Suppressor macrophage treated with lipopolysaccharide for 4 hours (primary cell): ENCODE measurements around the gene EIF4G1.
A peak's percentile ranks its signal among the peaks of the same experiment; 100 is the strongest.
"Not testable (repeated sequence)": the region's sequence is repeated elsewhere in the genome, so short reads cannot be mapped to it uniquely, and the experiment has no call there.

Experiments used
- DNase-seq: peaks from one replicate; pipeline ENCODE4 v3.0.0-alpha.2; 2020

Gene EIF4G1, protein sequence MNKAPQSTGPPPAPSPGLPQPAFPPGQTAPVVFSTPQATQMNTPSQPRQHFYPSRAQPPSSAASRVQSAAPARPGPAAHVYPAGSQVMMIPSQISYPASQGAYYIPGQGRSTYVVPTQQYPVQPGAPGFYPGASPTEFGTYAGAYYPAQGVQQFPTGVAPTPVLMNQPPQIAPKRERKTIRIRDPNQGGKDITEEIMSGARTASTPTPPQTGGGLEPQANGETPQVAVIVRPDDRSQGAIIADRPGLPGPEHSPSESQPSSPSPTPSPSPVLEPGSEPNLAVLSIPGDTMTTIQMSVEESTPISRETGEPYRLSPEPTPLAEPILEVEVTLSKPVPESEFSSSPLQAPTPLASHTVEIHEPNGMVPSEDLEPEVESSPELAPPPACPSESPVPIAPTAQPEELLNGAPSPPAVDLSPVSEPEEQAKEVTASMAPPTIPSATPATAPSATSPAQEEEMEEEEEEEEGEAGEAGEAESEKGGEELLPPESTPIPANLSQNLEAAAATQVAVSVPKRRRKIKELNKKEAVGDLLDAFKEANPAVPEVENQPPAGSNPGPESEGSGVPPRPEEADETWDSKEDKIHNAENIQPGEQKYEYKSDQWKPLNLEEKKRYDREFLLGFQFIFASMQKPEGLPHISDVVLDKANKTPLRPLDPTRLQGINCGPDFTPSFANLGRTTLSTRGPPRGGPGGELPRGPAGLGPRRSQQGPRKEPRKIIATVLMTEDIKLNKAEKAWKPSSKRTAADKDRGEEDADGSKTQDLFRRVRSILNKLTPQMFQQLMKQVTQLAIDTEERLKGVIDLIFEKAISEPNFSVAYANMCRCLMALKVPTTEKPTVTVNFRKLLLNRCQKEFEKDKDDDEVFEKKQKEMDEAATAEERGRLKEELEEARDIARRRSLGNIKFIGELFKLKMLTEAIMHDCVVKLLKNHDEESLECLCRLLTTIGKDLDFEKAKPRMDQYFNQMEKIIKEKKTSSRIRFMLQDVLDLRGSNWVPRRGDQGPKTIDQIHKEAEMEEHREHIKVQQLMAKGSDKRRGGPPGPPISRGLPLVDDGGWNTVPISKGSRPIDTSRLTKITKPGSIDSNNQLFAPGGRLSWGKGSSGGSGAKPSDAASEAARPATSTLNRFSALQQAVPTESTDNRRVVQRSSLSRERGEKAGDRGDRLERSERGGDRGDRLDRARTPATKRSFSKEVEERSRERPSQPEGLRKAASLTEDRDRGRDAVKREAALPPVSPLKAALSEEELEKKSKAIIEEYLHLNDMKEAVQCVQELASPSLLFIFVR (N-terminal part only)

DNA sequence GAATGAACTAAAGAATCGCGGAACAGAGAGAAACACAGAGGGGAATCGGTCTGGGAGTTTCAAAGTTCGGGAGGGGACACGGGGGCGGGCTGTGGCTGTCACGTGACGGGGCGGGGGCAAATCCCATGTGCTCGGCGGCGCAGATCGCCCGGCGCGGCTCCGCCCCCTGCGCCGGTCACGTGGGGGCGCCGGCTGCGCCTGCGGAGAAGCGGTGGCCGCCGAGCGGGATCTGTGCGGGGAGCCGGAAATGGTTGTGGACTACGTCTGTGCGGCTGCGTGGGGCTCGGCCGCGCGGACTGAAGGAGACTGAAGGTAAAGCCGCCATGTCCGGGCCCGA is at the start of gene EIF4G1:
EIF4G1 (plus strand) TSS at position 244 of the 337 bp plus-strand sequence. CDS start 1,191 bp downstream, outside the sequence.
- peak; percentile 98 for DNase-seq

DNA sequence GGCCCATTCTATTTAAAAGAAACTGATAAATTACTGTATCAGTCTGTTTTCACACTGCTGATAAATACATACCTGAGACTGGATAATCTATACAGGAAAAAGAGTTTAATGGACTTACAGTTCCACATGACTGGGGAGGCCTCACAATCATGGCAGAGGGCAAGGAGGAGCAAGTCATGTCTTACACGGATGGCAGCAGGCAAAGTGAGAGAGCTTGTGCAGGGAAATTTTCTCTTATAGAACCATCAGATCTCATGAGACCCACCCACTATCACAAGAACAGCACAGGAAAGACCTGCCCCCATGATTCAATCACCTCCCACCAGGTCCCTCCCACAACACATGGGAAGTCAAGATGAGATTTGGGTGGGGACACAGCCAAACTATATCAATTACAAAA is 47.2 kb upstream of the EIF4G1 start:
- DNase-seq: not testable (repeated sequence)

DNA sequence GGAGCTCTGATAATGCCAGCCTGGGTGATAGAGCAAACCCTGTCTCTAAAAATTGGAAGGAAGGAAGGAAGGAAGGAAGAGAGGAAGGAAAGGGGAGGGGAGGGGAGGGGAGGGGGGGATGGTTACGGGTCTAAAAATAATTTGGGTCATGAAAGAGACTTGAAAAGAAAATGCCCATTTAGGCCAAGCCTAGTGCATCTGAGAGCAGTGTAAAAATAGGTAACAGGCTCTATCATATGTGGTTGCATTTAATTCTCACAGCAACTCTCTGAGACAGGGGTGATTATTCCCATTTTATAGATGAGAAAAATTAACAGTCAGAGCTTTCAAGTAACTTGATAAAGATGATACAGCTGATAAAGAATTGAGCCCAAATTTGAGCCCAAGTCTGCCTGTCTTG is 42.1 kb upstream of the EIF4G1 start:
- no peak for DNase-seq

DNA sequence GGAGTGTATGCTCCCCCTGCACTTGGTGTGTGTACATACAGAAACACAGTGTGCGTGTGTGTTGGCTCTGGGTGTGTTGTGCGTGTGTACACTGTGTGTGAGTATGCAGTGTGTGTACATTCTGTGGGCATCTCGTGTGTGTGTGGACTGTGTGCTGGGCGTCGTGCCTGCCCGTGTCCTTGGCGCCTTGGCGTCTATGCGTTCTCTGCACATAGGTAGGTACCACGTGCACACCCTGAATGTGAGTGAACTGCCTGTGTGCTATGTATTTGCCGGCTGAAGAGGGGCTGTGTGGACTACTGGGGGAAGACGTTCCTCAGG is 39.1 kb upstream of the EIF4G1 start:
- DNase-seq: no peak

DNA sequence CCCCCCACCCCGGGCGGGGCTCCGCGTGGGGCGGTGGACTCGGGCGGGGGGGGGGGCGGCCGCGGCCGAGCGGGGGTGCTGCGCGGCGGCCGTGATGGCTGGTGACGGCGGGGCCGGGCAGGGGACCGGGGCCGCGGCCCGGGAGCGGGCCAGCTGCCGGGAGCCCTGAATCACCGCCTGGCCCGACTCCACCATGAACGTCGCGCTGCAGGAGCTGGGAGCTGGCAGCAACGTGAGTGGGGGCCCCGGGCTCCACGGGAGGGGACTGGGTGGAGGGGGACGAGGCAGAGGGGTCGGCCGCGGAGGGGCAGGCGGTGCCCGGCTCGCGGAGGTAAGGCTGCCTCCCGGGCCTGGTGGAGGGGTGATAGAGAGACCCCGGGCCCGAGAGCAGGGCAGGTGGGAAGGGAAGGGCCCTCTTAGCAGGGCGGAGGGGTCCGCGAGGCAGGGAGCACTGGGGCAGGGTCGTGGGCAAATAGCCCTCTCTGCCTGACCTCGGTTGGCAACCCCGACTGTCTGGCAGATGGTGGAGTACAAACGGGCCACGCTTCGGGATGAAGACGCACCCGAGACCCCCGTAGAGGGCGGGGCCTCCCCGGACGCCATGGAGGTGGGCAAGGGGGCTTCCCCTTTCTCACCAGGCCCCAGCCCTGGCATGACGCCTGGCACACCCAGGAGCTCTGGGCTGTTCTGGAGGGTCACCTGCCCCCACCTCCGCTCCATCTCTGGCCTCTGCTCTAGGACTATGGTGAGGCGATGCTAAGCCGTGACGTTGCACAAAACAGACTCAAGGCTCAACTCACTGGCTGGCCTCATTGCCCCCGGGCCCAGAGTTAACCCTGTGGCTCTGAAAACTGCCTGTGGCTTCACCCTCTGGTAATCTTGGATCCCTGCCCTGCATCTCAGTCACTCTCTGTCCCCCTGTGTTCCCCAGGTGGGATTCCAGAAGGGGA is 38.2 kb upstream of the EIF4G1 start, which contains the start of gene ECE2:
ECE2 (plus strand) TSS at position 62 of the 950 bp plus-strand sequence; CDS start at position 194, 132 bp downstream.
- no peak for DNase-seq

DNA sequence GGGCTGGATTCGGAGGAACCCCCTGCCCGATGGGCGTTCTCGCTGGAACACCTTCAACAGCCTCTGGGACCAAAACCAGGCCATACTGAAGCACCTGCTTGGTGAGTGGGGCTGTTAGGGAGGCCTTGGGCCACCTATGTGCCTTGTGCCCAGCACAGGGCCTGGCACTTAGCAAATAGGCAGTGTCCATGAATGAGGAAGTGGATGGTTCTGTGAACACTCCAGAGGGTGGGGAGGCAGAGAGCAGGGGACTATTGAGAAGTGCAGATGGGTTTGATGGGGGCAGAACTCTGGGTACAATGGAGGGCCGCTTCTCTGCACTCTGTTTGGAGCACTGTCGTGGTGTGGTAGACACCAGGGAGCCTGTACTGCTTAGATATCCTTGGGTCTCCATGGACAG is 37.0 kb upstream of the EIF4G1 start:
- no peak for DNase-seq

DNA sequence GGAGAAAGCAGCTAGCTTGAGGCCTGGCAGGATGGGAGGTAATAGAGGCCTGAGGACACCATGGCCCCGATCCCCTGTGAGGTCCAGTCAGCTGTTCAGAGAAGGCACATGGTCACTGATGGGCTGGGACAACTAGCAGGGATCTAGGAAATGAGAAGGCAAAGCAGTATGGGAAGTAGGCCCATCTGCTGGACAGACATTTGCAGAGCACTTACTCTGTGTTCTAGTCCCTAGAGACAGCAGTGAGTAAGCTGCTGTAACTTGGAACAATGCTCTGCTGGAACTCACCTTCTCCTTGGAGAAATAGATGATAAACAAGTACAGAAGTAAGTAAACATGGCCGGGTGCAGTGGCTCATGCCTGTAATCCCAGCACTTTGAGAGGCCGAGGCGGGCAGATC is 31.5 kb upstream of the EIF4G1 start:
- no peak for DNase-seq

DNA sequence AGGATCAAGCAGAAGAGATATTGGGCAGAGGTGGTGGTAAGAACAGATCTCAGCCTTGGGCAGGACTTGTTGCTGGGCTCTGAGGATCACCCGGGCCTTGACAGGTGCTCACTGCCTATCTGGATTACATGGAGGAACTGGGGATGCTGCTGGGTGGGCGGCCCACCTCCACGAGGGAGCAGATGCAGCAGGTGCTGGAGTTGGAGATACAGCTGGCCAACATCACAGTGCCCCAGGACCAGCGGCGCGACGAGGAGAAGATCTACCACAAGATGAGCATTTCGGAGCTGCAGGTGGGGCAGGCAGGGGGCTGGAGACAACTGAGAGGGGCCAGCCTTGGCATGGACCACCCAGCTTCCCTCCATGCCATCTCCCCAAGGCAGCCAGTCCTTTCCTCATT is 30.7 kb upstream of the EIF4G1 start:
- no peak for DNase-seq

DNA sequence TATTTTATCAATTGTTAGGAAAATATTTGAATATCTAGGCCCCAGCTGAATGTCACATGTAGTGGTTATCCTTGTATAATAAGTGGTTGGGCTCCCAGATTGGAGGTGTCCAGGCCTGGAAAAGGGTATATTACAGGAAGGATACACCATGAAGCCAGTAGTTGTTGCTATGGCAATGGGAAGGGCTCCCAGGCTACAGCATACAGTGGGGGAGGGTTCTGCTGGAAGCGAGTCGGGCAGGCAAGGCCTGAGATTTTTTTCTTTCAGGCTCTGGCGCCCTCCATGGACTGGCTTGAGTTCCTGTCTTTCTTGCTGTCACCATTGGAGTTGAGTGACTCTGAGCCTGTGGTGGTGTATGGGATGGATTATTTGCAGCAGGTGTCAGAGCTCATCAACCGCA is 29.7 kb upstream of the EIF4G1 start:
- DNase-seq: peak; percentile 28

DNA sequence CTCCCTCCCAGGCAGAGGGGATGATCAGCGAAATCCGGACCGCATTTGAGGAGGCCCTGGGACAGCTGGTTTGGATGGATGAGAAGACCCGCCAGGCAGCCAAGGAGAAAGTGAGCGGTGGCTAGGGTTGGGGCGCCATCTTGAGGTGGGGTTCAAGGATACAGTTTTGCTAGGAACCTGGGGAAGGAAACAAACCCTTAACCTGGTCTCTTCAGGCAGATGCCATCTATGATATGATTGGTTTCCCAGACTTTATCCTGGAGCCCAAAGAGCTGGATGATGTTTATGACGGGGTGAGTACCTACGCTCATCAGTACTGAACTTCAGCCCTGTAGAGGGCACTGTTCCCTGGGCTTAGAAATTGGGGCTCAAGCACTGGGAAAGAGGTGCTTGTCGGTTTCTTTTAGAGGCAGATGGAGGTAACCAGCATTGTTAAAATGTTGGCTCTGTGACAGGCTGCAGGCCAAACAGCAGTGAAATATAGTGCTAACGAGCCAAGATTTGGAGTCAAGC is 24.9 kb upstream of the EIF4G1 start:
- DNase-seq: peak; percentile 60

DNA sequence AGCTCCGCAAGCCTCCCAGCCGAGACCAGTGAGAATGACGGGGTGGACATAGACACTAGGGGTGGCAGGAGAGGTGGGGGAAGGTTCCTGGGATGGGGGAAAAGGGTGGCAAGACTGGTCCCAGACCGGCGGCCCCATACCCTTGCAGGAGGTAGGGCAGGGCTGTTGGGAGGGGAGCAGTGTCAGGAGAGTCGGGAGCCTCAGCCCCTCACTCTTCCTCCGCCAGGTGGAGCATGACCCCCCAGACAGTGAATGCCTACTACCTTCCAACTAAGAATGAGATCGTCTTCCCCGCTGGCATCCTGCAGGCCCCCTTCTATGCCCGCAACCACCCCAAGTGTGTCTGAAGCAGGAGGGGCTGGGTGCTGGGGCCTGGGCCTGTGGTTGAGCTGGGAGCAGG is 24.1 kb upstream of the EIF4G1 start:
- DNase-seq: no peak

DNA sequence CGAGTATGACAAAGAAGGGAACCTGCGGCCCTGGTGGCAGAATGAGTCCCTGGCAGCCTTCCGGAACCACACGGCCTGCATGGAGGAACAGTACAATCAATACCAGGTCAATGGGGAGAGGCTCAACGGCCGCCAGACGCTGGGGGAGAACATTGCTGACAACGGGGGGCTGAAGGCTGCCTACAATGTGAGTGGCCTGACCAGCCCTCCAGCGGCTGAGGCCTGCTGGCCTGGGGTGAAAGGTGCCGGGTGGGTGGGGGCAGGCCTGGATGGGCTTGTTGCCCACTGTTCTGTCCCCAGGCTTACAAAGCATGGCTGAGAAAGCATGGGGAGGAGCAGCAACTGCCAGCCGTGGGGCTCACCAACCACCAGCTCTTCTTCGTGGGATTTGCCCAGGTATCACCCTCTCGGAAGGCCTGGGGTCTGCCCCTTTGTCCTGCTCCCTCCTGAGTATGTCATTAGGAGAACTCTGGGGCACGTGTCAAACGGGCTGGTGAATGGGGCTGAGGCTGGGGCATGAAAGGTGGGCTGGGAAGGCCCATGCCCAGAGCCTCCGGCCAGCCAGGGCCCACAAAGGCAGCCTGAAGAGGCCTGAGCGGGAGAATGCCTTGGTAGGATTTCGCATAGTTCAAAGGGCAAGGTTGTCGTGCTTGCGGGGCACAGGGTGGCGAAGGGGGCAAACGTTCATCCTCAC is 23.2 kb upstream of the EIF4G1 start:
- no peak for DNase-seq

DNA sequence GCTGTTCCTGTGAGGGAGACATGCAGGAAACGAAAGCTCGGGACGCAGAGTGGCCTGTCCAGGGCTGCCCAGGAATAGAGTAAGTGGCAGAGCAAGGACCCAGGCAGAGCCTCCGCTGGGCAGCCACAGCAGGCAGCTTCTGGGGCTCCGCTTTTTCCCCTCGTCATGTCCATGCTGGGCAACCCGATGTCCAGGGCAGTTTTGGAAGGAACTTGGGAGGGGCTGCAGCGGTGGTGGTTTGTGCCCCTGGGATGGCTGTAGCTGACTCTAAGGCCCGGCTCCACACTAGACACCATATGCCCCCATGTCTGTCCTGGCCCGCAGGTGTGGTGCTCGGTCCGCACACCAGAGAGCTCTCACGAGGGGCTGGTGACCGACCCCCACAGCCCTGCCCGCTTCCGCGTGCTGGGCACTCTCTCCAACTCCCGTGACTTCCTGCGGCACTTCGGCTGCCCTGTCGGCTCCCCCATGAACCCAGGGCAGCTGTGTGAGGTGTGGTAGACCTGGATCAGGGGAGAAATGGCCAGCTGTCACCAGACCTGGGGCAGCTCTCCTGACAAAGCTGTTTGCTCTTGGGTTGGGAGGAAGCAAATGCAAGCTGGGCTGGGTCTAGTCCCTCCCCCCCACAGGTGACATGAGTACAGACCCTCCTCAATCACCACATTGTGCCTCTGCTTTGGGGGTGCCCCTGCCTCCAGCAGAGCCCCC is 22.5 kb upstream of the EIF4G1 start:
- no peak for DNase-seq

DNA sequence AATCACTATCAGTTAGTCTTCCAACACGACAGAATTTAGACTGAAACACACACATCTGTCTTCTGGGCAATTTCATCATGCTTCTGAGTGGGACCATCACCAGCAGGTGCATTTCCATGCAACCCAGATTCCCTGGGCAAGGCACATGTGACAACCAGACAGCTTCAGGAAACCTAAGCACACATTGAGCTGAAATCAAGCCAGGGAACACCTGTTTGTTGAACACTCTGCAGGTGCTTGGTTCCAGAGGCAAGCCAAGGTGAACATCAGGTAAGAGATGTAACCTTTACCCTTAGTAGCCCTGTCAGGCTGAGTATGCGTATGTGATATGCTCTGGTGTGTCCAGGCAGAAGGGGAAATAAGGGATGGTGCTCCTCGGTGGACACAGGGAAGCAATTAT is 18.6 kb upstream of the EIF4G1 start:
- no peak for DNase-seq

DNA sequence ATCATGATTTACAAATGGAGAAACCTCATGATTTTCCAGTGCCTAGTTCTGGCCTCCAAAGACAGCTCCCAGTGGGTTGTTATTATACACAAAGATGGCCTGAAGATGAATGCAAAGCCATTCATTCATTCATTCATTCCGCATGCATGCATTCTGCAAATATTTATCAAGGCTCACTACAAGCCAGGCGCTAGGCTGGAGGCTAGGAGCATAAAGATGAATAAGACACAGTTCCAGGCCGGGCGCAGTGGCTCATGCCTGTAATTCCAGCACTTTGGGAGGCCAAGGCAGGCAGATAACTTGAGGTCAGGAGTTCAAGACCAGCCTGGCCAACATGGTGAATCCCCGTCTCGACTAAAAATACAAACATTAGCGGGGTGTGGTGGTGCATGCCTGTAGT is 17.8 kb upstream of the EIF4G1 start:
- no peak for DNase-seq

DNA sequence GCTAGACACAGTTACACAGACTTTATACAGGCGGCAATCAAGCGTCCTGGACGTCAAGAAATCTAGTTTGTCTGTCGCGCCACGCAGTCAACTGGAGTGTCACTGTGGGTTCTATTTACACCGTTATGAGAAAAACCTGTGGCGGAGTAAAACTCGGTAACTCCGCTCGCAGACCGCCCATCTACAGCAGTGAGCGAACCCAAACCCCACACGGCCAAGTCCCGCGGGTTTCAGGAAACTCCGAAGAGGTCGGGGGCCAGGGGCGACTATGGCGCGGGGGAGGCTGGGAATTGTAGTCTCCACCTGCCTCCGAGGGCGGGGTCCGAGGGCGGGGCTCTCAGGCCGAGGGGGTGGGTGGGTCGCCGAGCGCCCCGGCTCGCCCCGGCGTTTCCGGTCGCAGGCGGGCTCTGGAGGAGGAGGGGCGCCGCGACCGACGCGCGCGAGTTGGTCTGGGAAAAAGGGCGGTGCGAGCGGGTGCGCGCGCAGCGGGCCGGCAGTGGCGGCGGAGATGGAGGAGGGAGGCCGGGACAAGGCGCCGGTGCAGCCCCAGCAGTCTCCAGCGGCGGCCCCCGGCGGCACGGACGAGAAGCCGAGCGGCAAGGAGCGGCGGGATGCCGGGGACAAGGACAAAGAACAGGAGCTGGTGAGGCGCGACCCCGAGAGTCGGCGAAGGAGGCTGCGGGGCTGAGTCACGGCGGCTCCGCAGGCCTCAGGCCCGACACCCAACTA is 15.5 kb upstream of the EIF4G1 start, which contains the start of gene PSMD2:
PSMD2 (plus strand) TSS at position 483 of the 729 bp plus-strand sequence; CDS start at position 509, 26 bp downstream.
- peak; percentile 99 for DNase-seq

DNA sequence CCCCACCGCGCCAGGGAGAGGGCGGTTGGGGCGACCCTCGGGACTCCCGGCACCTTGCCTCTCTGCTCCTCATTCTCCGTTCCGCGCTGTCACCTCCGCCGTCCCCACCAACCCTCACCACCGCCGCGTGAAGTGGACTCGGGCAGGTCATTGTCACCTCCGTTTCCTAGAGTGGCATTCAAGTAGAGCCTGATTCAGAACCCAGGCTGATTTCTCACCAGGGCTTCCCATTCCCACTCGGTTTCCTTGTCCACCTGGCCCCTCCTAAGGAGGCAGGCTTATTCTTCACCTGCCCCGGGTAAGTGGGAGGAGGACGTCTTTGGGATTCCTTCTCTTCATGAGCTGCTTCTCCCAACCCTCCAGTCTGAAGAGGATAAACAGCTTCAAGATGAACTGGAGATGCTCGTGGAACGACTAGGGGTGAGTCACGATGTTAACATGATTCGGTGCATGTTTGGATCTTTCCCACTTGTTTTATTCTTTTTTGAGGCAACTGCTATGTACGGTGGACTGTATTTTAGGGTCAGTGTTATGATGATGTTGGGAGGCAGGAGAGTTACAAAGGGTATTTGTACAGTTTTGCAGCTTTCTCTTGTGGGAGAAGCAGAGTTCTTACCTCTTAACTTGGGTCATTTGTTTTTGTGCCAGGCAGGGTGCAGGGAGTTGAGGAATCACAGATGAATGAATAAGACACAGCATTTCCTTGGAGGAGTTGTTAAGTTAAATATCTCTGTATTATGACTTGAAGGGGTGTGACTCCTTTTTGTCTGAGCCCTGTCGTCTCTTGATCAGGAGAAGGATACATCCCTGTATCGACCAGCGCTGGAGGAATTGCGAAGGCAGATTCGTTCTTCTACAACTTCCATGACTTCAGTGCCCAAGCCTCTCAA is 14.7 kb upstream of the EIF4G1 start:
- no peak for DNase-seq

DNA sequence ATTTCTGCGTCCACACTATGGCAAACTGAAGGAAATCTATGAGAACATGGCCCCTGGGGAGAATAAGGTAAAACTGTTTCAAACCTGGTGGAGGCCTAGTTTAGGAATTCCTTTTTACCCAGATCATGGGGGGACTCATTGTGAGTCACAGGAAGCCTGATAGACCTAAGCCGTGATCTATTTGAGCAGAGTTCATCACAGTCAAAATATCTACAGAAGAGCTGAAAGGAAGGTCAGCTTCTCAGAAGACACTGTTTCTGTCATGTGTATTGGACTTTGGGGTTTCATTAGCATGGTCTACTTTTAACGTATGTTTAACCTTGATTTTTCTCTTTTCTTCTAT is 14.1 kb upstream of the EIF4G1 start:
- no peak for DNase-seq

DNA sequence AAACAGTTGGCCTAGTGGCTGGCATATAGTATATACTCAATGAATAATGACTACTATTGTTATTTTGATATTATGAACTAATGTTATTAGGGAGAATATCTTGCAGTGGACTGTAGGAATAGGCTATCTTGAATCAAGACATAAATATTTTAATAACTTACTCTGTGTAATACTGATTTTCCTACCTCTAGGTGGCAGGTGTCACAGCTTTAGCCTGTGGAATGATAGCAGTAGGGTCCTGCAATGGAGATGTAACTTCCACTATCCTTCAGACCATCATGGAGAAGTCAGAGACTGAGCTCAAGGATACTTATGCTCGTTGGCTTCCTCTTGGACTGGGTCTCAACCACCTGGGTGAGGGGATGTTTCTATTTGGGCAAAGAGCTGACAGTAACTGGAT is 8.8 kb upstream of the EIF4G1 start:
- no peak for DNase-seq
